Small intestine (tissue), 7 donors: ENCODE measurements around the gene RINL. TPM values are rescaled to one million over a fixed set of nuclear protein-coding genes. Genes with fewer than 3 reads are reported as not detected.

ENCODE experiments used
- DNase-seq, 2 donors: peaks; one replicate each; pipeline versions ENCODE4 v3.0.0 to v3.0.0-alpha.2; 2013
- FAIRE-seq: peaks from 2 replicates; lab custom pipeline; 2012; peaks lifted over from hg19 to GRCh38; lab: Jason Lieb, UNC
- H3K27ac ChIP-seq, 3 donors: one replicate each; pipeline ENCODE4 v1.5.1; 2013; ENCODE audit warnings: low read length in 2 of 3, mild to moderate bottlenecking in 2 of 3, control low read depth in 1 of 3, inconsistent platforms in 1 of 3, low read depth in 1 of 3, moderate library complexity in 1 of 3
- H3K27me3 ChIP-seq, 3 donors: one replicate each; pipeline ENCODE4 v1.6.1; 2013; ENCODE audit warnings: low read length in 3 of 3, inconsistent platforms in 1 of 3; ENCODE audit not compliant: control insufficient read depth in 3 of 3, insufficient read depth in 3 of 3
- H3K36me3 ChIP-seq, 3 donors: one replicate each; pipeline ENCODE4 v1.6.1; 2013; ENCODE audit warnings: low read length in 3 of 3, inconsistent platforms in 1 of 3, low read depth in 1 of 3, mild to moderate bottlenecking in 1 of 3, moderate library complexity in 1 of 3; ENCODE audit not compliant: control insufficient read depth in 3 of 3, insufficient read depth in 2 of 3
- H3K4me1 ChIP-seq, 3 donors: one replicate each; pipeline ENCODE4 v1.6.1; 2013; ENCODE audit warnings: low read length in 2 of 3, inconsistent platforms in 1 of 3, low read depth in 1 of 3, mild to moderate bottlenecking in 1 of 3, moderate library complexity in 1 of 3; ENCODE audit not compliant: control insufficient read depth in 3 of 3, insufficient read depth in 2 of 3
- H3K4me3 ChIP-seq, 3 donors: one replicate each; pipeline ENCODE4 v1.5.1; 2013; ENCODE audit warnings: low read length in 3 of 3, control low read depth in 1 of 3, inconsistent platforms in 1 of 3, low read depth in 1 of 3, mild to moderate bottlenecking in 1 of 3, moderate library complexity in 1 of 3
- H3K9me3 ChIP-seq, 2 donors: one replicate each; pipeline ENCODE4 v1.6.1; 2013; ENCODE audit warnings: low read depth in 1 of 2, low read length in 1 of 2; ENCODE audit not compliant: control insufficient read depth in 2 of 2, insufficient read depth in 1 of 2
- WGBS, 3 donors: extraction: QIAGEN DNeasy Blood & Tissue Kit; methylation state at CpG; one replicate each; pipeline ENCODE4 v1.1.7; 2013; 5-methylcytosine and 5-hydroxymethylcytosine counted together
- polyA plus RNA-seq, 4 donors: library from polyadenylated mRNA; stranded (reverse) in 3 of 4; unstranded in 1 of 4; fragments of 200-250 nt in 3 of 4; fragments of 120-200 nt in 1 of 4; gene quantifications; one replicate each; pipeline versions ENCODE4 v1.2.1 to v1.2.3, GENCODE V29; 2013
- donor health status: healthy with polysubstance abuse.
- donor health status: control.
- donor health status: control.
- donor health status: Bipolar disorder and iron deficiency.
- donor health status: healthy.

Gene RINL
- polyA plus RNA-seq, 4 donors, result 1.3 to 33.2 (median 9.8) TPM

GRCh38 chr19:38900202-38900629 lies 22.1 kb upstream of the RINL start:
- no peaks in the 10 kb centered on the region for H3K27me3 ChIP-seq
- WGBS, 3 donors, result 0 to 2% (median 0%) methylated on average over 8 of the region's 8 CpGs
- H3K9me3 ChIP-seq, result peaks cover 0 to 5% of the 10 kb centered on the region in 2 donors
- DNase-seq, result no peak
- H3K27ac ChIP-seq, result peak overlapping the region; percentile 69 to 87 (median 76)
- H3K36me3 ChIP-seq, result peaks cover under 1 to 22% (median 1%) of the 10 kb centered on the region in 3 donors
- H3K4me1 ChIP-seq, result peaks cover 0 to 11% (median 0%) of the 10 kb centered on the region in 3 donors
- FAIRE-seq, result no peak
- peak overlapping the region; percentile 64 to 82 (median 82) for H3K4me3 ChIP-seq

- DNase-seq, result peak; percentile 100
- Histone ChIP-seq H3K4me1 (peaks cover 0 to 11% (median 0%) of the 10 kb centered on the region in 3 donors), H3K27ac (peak within 1 kb of the TSS; percentile 76 to 91 (median 80)), H3K27me3 (no peaks in the 10 kb centered on the region), H3K36me3 (peaks cover 0 to 20% (median 0%) of the 10 kb centered on the region in 3 donors), H3K4me3 (peak within 1 kb of the TSS; percentile 80 to 82 (median 82)), H3K9me3 (peaks cover 0 to 5% of the 10 kb centered on the region in 2 donors)
- FAIRE-seq, result peak; percentile 39
- WGBS, 3 donors, result 0 to 1% (median 0%) methylated on average over 56 to 64 of the region's 64 CpGs
Measured at GRCh38 chr19:38899447-38900201, 21.5 kb upstream of the RINL start, which contains the start of the genes NFKBIB and SIRT2. NFKBIB (plus strand) TSS chr19:38899969; CDS start chr19:38900033, 64 bp downstream. SIRT2 (minus strand) TSS chr19:38899618; CDS start chr19:38899521, 97 bp downstream.

GRCh38 chr19:38898788-38899446 lies 20.8 kb upstream of the RINL start:
- DNase-seq (peak; percentile 28 to 35), FAIRE-seq (no peak)
- 4 to 8% (median 7%) methylated on average over 25 of the region's 25 CpGs for WGBS, 3 donors
- peak overlapping the region; percentile 76 to 91 (median 80) for H3K27ac ChIP-seq
- no peaks in the 10 kb centered on the region for H3K27me3 ChIP-seq
- H3K36me3 ChIP-seq, result peaks cover 0 to 25% (median 0%) of the 10 kb centered on the region in 3 donors
- peaks cover 0 to 11% (median 0%) of the 10 kb centered on the region in 3 donors for H3K4me1 ChIP-seq
- H3K4me3 ChIP-seq, result peak overlapping the region; percentile 65 to 80 (median 79)
- H3K9me3 ChIP-seq, result peaks cover 0 to 5% of the 10 kb centered on the region in 2 donors

- Histone ChIP-seq H3K9me3 (no peaks in the 10 kb centered on the region), H3K36me3 (peaks cover 0 to 54% (median 0%) of the 10 kb centered on the region in 3 donors), H3K4me1 (peaks cover 0 to 11% (median 0%) of the 10 kb centered on the region in 3 donors), H3K27ac (no peak overlapping the region), H3K4me3 (no peak overlapping the region), H3K27me3 (no peaks in the 10 kb centered on the region)
- FAIRE-seq (no peak), DNase-seq (no peak)
- 73 to 83% (median 79%) methylated on average over 9 of the region's 9 CpGs for WGBS, 3 donors
Measured at GRCh38 chr19:38894968-38895367, 16.9 kb upstream of the RINL start.

GRCh38 chr19:38893341-38893771 lies 15.3 kb upstream of the RINL start:
- FAIRE-seq, result no peak
- 84 to 95% (median 91%) methylated on average over 12 to 14 of the region's 14 CpGs for WGBS, 3 donors
- no peaks in the 10 kb centered on the region for H3K9me3 ChIP-seq
- H3K27me3 ChIP-seq, result no peaks in the 10 kb centered on the region
- H3K4me3 ChIP-seq, result no peak overlapping the region
- no peak overlapping the region for H3K27ac ChIP-seq
- no peak for DNase-seq
- H3K4me1 ChIP-seq, result peaks cover 0 to 3% (median 0%) of the 10 kb centered on the region in 3 donors
- peaks cover 3 to 70% (median 8%) of the 10 kb centered on the region in 3 donors for H3K36me3 ChIP-seq

GRCh38 chr19:38892841-38893240 lies 14.8 kb upstream of the RINL start:
- H3K4me1 ChIP-seq, result no peaks in the 10 kb centered on the region
- no peaks in the 10 kb centered on the region for H3K27me3 ChIP-seq
- 83 to 93% (median 85%) methylated on average over 5 of the region's 5 CpGs for WGBS, 3 donors
- no peak overlapping the region for H3K4me3 ChIP-seq
- DNase-seq (no peak), FAIRE-seq (no peak)
- H3K27ac ChIP-seq, result no peak overlapping the region
- peaks cover 3 to 74% (median 8%) of the 10 kb centered on the region in 3 donors for H3K36me3 ChIP-seq
- no peaks in the 10 kb centered on the region for H3K9me3 ChIP-seq

GRCh38 chr19:38891771-38892170 lies 13.7 kb upstream of the RINL start:
- H3K4me1 ChIP-seq, result no peaks in the 10 kb centered on the region
- no peaks in the 10 kb centered on the region for H3K9me3 ChIP-seq
- H3K4me3 ChIP-seq, result no peak overlapping the region
- H3K27me3 ChIP-seq, result no peaks in the 10 kb centered on the region
- FAIRE-seq (no peak), DNase-seq (no peak)
- peaks cover 3 to 79% (median 8%) of the 10 kb centered on the region in 3 donors for H3K36me3 ChIP-seq
- no peak overlapping the region for H3K27ac ChIP-seq
- 89% methylated on average over 6 of the region's 6 CpGs for WGBS, 3 donors

GRCh38 chr19:38890686-38891085 lies 12.6 kb upstream of the RINL start:
- Histone ChIP-seq H3K4me1 (no peaks in the 10 kb centered on the region), H3K4me3 (no peak overlapping the region), H3K9me3 (no peaks in the 10 kb centered on the region), H3K36me3 (peaks cover 3 to 80% (median 8%) of the 10 kb centered on the region in 3 donors), H3K27ac (no peak overlapping the region), H3K27me3 (no peaks in the 10 kb centered on the region)
- FAIRE-seq (no peak), DNase-seq (no peak)
